NCI-H2196 treated with DMSO at 0.1 percent for 48 hours (cell line): ENCODE results near the gene LCORL.
A peak's percentile ranks its signal among the peaks of the same experiment; 100 is the strongest.
"Not testable (repeated sequence)": the region's sequence is repeated elsewhere in the genome, so short reads cannot be mapped to it uniquely, and the experiment has no call there.

ENCODE experiments used
- DNase-seq: peaks from one replicate; lab custom pipeline; 2025; ENCODE audit not compliant: unreplicated experiment; lab: John Stamatoyannopoulos, UW

The LCORL gene

GRCh38 chr4:17859793-17860406 lies 161.7 kb downstream of the LCORL start:
- no peak for DNase-seq

- DNase-seq = no peak
Observed at GRCh38 chr4:17854036-17854435, 167.5 kb downstream of the LCORL start.

- DNase-seq = no peak
Observed at GRCh38 chr4:17851959-17852358, 169.6 kb downstream of the LCORL start.

DNA sequence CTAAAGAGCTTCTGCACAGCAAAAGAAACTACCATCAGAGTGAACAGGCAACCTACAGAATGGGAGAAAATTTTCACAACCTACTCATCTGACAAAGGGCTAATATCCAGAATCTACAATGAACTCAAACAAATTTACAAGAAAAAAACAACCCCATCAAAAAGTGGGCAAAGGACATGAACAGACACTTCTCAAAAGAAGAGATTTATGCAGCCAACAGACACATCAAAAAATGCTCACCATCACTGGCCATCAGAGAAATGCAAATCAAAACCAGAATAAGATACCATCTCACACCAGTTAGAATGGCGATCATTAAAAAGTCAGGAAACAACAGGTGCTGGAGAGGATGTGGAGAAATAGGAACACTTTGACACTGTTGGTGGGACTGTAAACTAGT lies 171.3 kb downstream of the LCORL start:
- not testable (repeated sequence) for DNase-seq

DNA sequence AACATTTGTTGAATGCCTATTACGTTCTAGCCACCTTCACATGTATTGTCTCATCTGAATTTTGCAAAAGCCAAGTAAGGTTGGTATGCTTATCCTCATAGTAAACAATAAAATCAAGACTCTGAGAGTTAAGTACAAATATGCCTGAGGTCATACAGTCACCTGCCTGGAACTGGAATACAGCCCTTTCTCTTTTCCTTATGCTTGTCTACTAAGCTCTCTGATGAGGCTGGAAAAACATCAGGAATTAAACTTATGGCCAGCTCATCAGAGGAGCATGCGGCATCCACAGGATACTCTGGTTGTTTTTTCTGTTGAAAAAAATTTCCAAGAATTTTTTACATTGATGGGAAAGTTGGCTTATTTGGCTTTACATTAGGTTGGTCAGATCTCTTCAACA lies 175.3 kb downstream of the LCORL start:
- DNase-seq = no peak

- no peak for DNase-seq
Observed at GRCh38 chr4:17823871-17824669, 197.5 kb downstream of the LCORL start.

DNA sequence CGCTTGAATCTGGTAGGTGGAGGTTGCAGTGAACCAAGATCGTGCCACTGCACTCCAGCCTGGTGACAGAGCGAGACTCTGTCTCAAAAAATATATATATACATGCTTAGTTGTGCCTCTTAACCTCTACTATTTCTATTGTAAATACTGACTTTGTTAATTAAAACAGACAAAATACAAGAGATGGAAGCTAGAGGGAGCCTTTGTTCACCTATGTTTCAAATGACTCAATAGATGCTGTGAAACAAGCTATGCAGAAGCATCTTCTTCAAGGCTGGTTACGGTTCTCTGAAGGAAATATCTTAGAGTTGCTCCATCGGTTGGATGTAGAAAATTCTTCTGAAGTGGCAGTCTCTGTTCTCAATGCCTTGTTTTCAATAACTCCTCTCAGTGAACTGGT lies 204.5 kb downstream of the LCORL start:
- DNase-seq = peak; percentile 31

DNA sequence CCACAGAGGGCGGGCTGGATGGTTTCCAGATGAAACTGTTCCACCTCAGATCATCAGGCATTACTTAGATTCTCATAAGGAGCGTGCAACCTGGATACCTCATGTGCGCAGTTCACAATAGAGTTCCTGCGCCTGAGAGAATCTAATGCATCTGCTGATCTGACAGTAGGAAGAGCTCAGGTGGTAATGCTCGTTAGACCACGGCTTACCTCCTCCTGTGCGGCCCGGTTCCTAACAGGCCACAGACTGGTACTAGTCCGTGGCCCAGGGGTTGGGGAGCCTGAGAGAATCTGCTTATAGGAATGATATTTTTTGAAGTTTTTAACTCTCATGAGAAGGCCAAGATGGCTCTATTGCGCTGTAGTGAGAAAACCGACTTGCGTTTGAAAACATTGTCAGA lies 205.4 kb downstream of the LCORL start:
- no peak for DNase-seq

GRCh38 chr4:17814140-17814539 lies 207.4 kb downstream of the LCORL start:
- DNase-seq = no peak

GRCh38 chr4:17812801-17813200 lies 208.8 kb downstream of the LCORL start:
- no peak for DNase-seq

DNA sequence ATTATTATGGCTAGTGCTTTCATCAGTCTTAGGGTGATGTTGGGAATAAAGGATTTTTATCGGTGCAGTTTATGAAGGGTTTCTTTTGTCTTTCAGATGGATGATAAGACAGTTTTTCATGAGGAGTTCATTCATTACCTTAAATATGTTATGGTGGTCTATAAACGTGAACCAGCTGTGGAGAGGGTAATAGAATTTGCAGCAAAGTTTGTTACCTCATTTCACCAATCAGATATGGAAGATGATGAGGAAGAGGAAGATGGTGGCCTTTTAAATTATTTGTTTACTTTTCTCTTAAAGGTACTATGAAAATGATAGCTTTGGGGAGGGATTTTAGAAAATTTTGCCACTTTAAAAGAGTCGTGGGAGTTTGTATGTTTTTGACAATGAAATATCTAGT lies 209.4 kb downstream of the LCORL start:
- no peak for DNase-seq

- DNase-seq = no peak
Observed at GRCh38 chr4:17811078-17811603, 210.4 kb downstream of the LCORL start.

GRCh38 chr4:17810260-17811077 lies 211.1 kb downstream of the LCORL start, which contains the start of the genes DCAF16 and NCAPG:
Gene DCAF16, minus strand, starts transcription at chr4:17810757. Its CDS starts 6,616 bp downstream, at chr4:17804141.
Gene NCAPG, plus strand, starts transcription at chr4:17810979. Its CDS starts 99 bp downstream, at chr4:17811078.
- DNase-seq = peak; percentile 97

- no peak for DNase-seq
Observed at GRCh38 chr4:17809667-17810066, 211.9 kb downstream of the LCORL start.

DNA sequence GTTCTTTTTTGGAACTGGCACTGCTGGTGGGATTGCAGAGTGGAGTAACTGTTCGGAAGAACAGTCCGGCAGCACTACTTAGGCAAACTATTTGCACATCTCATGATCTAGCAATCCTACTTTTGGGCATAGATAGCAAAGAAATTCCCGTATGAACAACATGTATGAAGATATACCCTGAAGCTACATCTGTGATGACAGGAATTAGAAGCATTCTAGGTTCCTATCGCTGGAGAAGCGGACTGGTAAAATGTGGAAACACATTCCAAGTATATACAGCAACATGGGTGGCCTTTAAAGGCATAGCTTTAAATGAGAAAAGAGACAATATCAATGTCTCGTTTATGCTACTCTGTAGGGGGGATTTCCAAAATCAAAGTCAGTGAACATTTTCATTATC lies 214.1 kb downstream of the LCORL start:
- DNase-seq = no peak

DNA sequence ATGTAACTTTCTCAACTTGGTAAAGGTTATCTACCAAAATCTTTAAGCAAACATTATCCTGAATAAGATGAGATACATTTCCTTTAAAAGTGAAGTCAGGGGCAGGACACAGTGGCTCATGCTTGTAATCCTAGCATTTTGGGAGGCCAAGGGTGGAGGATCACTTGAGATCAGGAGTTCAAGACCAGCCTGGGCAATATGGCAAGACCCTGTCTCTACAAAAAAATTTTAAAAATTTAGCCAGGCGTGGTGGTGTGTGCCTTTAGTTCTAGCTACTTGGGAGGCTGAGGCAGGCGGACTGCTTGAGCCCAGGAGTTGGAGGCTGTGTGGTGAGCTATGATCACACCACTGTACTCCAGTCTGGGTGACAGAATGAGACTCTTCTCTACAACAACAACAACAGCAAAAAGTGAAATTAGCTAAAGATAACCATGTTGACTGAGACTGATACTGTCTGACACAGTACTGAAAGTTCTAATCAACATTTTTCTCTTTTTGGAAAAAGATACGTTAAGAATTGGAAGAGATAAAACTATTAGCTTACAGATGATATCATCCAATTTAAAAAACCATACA lies 215.9 kb downstream of the LCORL start:
- DNase-seq = no peak

DNA sequence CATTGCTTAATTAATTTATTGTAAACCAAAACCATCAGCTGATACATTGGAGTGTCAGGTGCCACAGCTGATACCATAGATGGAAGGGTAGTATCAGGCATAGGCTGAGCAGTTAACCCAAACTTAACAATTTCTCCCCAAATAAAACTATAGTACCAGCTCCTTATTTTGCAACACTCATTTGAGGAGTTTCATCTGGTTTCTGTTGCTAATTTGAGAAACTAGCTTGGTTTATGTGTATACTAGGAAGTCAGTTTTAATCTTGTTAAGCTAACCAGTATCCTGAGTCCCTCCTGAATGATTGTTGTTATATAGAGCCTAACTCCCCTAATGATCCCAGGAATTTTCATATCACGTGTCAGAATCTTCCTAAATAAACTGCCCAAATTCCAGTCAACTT lies 223.7 kb downstream of the LCORL start:
- DNase-seq = no peak

DNA sequence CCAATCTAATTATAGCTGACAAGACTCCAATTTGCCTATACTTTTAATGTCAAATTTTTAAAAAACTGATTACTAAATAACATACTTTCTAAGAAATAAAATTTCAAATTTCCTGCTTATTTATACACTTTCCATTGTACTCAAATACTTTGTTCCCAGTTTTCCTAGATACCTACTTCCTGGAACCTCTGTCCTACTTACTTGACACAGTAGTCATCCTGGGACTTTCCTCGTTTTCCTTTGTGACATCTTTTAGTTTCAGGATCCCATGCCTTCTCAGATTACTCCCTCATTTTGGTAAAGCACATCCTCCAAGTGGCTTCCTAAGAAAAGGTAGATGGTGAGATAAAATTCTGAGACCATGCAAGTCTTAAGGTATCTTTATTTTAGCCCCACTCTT lies 226.8 kb downstream of the LCORL start:
- no peak for DNase-seq
